Measurements from ENCODE around the gene MSI2.

MSI2 gene

DNA sequence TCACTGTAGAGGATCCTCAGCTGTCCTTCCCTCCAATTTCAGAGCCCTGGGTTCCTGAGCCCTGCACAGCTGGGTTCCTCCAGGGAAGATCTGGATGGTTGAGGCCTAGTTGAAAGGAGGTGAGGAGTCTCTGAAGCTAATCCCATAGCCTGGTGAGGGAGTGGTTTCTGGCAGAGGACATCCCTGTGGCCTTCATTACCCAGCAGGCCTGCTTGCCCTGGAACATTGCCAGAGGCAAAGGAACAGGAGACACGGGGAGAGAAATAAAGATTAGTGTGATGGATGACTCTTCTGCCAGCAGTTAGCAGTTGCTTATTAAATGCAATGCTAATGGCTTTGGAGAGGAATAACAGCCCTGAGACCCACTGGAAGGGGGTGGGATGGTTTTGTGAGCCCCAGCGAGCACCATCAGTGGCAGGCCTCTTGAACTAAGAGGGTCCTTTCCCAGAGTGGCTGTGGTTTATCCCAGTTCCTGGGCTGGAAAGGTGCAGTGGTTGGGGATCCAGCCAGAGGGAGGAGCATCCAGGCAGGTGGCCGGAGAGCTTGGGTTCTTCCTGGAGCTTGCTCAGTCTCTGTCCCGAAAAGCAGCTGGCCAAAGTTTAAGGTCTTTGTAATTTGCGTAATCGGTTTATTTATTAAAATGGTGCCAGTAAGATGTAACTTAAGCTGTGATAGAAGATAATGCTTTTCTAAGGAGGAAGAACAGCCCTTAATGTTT, 279.1 kb downstream of the MSI2 start:
- DNase-seq = no peak

DNA sequence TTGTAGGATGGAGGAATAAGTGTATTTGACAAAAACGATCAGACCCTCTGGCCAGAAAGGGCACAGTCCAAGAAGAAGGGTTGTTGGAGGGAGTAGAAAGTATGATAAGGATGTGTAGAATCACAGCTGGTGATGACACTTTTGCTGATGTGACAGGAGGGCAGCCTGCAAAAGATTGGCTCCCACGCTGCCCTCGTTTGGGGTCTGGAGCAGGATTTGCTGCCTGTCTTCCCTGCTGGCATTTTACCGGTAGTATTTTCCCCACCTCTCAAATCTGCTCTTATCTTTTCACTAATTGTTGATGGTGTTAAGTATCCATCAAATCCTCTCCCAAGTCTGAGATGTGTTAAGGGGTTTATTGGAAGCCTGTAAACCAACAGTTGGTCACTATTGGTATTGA, 280.0 kb downstream of the MSI2 start:
- no peak for DNase-seq

DNA sequence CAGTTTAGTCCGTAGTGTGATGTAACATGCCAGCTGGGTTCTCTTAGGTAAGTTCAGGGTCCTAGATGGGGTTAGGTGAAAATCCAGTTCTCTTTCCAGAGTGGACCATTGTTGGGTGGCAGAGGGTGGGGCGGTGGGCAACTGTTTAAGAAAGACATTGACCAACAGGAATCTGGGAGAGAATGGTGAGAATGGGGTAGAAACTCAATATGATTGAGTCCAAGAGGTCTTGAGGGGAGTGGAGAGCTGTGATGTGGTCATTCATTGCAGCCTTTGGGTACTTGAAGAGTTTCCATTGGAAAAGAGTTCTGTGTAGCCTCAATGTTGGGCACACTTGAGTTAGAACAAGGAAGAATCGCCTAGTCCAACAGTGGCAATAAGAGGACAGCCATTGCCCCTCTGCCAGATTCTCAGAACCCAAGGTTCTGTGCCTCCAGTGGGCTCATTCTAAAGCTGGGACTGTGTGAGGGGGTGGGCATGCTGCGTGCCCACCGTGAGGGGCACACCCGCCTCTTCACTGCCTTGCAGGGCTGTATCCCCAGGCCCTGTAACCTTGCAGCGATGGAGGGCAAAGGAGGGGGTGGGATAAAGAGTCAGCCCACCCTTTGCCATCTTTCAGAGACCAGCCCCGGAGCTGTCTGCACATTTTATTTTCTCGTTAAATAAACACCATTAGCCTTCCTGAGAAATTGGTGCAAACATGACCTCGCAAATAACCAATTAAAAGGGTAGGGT, 280.6 kb downstream of the MSI2 start:
- DNase-seq = no peak

DNA sequence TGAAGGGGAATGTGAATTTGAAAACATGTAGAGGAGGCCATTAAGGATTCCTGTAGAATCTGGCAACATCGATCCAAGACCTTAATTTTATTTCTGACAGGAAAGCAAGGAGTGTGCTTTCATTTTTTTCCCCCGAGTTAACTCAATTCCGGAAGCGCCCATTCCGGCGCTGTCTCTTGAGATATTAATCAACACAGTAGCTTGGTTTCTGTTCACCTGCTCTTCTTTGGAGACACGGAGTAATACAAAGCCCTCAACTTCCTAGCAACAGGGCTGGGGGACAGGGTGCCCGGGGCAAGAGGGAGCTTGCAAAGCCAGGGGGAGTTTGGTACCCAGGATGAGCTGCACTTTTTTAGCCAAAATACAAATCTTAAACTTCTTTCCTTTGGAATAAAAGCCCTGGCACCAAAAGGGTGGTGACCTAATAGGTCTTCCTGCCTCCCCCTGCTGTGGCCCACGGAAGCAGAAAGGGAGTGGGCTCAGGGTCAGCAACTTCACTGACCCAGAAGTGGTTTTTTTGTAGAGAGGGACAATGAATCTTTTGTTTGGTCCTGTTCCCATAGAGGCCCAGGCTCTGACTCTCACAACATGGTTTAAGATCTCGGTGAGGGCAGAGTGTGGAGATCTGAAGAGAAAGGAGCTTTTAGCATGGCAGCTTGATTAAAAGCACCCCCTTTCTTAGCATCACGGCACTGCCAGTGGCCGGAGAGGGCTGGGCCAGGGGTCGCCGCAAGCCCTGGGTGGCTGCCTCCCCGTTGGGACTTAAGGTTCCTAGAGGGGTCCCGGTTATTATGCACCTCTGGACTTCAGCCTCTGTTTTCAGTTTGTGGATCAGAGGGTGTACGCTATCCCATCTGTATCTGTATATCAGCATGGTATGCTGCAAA, 281.4 kb downstream of the MSI2 start:
- no peak for DNase-seq

DNA sequence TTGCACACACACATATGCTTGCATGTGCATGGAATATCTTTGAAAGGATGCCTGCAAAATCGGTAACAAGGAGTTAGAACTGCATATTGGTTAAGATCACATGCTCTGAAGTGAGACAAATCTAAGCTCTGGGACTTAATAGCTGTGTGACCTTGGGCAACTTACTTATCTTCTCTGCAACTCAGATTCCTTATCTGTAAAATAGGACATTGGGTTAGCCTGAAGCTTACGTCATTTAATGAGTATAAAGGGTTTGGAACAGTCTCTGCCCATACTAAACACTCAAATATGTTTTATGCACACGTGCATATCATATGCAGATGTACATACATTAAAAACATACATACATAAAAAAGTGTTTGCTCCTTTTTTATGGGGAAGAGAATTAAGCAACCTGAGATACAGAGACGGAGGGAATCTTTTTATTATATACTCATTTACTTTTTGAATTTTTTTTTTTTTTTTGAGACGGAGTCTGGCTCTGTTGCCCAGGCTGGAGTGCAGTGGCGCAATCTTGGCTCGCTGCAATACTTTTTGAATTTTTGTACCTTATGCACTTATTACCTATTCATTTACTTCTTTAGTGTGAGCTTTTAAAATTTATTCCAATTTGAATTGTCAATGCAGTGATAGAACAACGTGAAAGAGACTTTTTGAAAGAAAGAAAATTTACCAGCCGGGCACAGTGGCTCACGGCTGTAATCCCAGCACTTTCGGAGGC, 282.6 kb downstream of the MSI2 start:
- no peak for DNase-seq

DNA sequence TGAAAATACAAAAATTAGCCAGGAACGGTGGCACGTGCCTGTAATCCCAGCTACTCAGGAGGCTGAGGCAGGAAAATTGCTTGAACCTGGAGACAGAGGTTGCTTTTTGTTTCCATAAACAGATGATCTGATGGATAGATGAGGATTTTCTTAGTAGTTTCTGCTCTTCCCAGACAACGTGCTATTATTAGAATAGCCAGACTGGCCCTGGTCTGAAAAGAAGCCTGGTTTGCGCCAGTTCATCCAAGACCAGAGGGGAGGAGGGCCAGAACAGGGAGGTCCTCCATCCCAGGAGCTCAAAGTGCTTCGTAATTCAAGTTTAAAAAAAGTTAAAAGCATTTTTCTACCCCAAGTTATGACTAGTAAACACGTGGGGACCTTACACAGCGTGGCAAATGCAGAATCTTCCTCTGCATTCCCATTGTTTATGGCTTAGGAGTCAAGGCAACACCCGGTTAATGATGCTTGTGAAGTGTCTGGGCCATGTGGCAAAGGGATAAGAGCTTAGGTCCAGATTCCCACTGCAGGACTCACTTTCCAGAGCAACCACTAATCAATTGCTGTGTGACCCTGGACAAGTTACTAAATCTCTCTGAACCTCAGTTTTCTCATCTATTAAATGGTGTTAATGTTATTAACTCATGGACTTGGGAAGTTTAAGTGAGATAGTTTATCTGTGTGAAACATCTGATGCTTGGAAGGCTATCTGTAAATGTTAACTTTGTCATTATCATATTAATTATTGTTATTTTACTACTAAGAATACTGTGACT, 283.4 kb downstream of the MSI2 start:
- DNase-seq = no peak

DNA sequence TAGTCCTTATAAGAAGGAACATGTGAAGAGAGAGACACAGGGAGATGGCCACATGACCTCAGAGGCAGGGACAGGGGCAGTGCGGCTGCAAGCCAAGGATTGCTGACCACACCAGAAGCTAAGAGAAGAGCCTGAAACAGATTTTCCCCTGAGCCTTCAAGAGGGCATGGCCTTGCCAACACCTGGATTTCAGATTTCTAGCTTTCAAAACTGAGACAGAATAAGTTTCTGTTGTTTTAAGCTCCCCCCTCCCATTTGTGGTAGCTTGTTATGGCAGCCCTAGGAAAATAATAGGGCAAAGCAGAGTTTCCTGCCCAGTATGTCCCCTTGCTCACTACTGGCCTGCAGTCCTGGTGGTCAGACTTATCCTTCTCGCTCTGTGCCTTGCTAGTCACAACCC, 284.3 kb downstream of the MSI2 start:
- DNase-seq = no peak

DNA sequence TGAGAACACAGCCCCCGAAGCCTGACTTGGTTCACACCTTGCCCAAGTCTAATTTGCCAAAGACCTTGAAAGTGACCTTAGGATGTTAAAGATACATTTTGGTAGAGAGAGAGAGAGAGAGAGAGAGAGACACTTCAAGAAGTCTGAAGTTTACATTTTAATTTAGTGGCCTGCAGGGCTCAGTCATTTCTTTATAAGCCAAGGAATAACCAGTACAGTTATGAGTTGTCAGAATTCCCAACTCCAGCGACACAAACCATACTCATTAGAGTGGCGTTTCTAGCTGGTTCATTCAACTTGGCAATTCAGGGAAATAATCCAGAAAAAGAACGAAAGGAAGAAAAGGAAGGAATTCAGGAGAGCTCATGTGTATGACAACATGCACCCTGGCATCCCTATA, 284.7 kb downstream of the MSI2 start:
- no peak for DNase-seq

DNA sequence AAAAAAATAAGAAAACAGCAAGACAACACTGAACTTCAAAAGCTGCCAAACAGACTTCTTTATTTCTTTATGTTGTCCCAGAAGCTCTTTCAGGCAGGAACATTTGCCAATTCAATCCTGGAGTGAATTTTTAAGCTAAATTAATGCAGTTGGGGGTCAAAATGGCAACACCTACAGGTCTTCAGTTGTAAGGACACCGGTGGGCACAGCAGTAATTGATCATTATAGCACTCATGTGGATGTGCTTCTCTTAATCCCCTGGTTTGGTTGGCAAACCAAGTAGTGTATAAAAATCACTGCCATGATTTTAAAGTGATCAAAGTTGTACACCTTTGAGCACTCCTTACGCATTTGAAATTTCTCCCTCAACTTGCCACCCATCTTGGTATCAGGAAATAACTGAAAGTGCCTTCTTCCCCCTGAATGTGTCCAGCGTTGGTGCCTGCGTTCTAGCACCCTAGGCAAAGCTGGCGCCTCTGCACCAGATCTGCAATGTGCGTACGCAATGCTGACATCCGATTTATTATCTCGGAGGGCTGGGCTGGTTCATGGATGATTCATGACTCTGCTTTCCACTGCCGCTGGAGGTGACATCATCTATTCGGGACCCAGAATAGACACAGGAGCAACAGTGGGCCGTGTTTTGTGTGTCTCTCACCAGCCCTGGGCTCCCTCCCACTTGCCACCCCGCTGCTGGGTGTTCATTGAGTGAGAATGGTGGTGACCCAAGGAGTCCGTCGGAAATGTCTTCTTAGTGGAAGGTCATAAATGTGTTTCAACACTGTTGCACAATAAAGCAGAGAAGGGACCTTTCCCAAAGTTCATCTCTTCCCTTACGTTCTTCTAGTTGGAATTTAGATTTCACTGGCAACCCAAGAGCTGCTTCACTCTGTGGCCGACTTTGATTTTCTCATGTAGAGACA, 285.4 kb downstream of the MSI2 start:
- no peak for DNase-seq

DNA sequence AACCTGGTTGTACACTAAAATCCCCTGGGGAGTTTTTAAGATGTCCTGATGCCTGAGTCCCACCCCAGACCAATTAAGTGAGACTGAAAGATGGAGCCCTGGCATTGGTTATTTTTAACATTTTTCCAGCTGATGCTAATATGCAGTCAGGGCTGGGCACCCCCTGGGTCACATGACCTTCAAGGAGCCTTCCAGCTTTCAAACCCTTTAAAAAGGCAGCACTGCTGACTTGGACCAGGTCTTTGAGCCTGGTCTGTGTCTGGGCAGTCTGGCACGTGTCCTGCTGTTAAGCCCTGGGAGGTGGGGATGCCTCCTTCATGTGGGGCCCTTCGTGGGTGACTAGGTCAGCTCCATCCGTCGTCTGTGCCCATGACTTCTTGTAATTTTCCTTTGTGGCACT, 286.2 kb downstream of the MSI2 start:
- no peak for DNase-seq

DNA sequence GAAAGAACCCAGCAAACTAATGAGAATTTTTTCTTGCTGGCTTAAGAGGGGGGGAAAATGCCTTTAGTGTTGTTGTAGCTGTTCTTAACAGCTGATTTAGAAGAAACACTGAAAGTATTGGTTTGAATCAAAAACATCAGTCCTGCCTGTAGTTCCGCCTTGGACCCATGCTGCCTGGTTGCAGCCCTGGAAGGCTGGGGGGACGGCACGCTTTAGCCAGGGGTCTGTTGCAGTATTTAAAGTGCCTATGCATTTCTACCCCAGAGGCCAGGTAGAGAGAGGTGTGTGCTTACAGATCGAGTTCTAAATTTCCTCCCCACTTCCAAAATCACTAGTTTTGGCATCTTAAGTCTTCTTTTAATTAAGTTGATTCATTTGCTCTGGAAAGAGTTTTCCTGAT, 286.9 kb downstream of the MSI2 start:
- no peak for DNase-seq

DNA sequence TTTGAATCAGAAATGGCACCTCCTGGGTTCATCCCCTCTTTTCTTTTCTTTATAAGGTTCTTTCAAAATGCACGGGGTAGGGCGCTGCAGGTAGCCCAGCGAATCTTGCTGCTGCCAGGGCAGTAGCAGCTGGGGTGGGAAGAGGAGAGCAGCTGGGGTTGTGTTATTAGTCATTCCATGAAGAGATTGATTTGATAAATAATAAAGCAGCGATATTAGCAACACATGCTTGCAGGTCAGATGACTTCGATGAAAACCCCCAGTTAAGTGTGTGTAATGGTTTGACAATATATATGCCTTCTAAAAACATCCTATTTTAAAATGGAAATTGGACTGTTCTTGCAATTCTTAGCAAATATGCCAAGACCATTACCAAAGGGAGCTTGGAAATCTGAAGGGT, 288.1 kb downstream of the MSI2 start:
- no peak for DNase-seq

DNA sequence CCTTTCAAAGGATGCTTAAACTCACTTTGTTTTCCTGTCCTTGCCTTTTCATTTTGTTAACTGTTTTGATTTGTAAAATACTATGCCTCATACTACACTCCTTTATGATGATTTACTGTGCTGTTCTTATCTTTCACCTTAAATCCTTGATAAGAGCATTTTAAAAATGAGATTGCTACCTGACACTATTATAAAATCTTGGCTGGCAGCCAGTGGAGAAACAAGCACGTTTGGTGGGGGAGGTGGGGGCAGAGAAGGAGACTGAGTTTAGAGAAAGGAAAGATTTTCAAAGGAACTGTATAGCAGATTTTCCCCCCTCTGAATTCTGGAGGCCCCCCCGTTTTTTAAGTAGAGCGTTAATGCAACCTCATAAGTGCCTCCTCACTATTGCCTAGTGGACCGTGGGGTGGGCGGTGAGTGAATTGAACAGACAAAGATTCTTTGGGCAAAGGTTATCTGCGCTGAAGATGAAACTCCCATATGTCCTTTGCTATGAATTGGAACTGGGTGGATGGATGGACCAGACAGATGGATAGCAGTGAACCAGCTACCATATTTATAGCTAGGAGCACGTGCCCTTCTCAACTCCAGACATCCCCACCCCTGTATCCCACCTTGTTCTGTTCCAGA, 288.6 kb downstream of the MSI2 start:
- no peak for DNase-seq

DNA sequence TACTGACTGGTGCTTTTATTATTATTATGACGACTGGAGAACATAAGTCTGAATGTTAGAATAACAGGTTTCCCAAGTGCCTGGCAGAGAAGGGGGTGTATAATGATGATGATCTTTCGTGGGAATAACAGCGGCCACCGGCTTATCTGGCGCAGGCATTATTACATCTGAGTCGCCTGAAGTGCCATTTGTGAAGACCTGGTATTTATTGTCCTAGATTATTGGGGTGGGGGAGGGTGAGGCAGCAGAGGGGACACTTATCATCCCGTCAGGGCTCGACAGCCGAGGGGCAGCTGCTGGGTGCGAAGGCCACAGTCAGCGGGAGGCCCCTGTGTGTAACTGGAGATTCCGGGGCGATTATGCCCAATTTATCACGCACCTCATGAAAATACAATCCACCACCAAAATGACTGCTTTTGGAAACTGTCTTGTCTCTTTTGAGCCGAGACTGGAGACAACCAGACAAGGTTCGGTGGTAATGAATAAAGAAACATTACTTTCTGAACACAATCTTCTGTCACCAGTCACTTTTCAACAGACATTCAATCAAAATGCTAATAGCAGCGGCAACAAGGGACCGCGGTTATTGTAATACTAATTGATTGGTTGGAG, 289.5 kb downstream of the MSI2 start:
- DNase-seq = no peak

DNA sequence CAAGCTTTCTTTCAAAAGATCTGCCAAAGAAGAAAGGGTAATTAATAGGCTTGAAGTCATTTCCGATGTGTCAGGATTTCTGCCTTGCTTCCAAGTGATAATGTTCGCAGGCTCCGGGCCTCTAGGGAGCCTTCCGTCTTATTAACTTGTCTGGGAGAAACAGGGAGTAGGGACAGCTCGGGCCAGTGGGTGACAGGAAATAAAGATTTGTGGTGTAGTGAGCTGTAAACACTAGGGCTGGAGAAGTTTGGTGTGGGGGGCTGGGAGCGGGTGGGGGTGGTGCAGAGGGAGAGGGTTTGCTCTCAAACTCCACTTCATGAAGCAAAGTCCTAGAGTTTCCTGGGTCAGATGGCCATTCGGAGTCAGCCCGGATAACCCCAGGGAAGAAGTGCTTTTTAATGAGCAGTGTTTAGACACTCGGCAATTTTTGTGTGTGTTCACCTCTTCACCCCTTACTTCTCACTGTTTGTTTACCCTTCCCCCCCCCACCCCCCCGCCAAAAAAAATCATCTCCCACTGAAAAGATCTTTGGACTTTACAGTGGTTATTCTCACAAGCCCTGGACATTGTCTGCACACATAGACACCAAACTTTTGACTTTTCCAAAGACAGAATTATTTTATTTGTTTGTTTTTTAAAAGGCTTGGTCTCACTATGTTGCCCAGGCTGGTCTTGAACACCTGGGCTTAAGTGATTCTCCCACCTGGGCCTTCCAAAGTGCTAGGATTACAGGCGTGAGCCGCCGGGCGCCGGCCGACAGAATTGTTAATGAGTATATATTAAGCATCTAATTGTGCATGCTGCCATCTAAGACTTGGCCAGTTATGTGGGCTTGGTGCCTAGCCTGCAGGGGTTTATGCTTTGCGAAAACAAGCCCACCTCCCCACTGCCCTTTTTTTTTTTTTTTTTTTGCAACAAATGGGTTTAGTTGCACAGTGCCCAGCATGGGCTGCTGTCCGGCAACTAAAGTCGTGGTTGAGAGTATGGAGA, 292.4 kb downstream of the MSI2 start:
- DNase-seq = no peak

DNA sequence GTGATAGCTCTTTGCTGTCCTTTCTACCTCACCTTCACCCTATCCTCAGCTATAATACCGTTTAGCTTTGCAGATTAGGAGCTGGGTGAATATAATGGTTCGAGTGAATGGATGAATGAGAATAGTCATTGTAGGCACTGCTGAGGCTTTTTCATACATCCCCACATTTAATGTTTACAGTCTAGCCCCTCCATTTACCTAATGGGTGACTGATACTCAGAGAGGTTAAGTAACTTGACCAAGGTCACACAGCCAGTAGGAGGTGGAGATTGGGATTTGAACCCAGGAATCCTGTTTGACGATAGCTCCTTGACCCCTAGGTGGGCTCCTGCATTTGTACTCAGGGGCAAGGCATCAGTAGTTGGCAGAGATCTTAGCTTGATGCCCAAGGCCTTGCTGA, 293.1 kb downstream of the MSI2 start:
- DNase-seq = no peak

DNA sequence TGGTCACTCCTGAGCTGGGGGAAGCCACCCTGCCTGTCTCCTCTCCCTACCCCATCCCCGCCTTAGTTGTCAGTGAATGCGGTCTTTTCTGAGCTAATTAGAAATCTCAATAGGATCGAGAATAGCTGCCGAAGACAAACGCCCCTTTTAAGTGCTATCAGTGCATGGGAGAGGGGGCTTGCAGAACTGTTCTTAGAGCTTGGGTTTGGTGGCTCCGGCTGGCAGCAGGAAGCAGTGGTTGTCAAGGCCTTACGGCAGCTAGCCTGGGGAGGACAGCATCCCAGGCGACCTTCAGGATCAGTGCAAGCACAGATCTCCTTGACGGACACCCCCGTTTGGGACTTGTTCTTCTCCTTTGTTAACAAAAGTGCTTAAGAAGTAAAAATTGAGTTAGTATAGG, 293.7 kb downstream of the MSI2 start:
- no peak for DNase-seq

DNA sequence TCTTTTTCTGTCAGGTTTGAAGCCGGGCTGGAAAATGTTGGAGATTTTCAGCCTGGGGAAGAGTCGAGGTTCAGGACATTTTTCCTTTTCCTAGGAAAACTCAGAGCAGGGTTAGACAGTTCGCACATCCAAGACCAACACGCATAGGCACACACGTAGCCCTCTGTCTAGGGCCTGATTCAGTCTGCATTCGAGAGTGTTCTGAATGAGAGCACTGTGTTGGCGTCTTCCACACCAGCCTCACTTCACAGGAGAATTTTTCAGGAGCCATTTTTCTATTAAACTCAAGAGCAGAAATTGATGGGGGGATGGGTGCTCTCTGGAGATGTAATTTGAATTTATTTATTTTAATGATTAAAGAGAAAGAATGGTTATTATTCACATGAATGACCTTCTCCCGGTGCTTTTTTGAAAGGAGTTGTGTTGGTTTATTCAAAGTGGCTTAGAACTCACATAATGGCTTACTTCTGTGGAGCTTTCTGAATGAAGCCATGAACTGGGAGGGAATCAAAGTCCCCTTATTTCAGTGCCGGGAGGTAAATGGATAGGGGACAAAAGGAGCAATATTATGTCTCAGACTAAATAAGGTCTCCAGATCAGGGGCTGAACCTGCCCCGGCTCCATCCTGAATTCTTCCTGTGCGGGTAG, 294.5 kb downstream of the MSI2 start:
- no peak for DNase-seq

All from GOT3 (cell line).